ENCODE data around the gene SHKBP1.
"Not testable (repeated sequence)": the region's sequence is repeated elsewhere in the genome, so short reads cannot be mapped to it uniquely, and the experiment has no call there.

DNA sequence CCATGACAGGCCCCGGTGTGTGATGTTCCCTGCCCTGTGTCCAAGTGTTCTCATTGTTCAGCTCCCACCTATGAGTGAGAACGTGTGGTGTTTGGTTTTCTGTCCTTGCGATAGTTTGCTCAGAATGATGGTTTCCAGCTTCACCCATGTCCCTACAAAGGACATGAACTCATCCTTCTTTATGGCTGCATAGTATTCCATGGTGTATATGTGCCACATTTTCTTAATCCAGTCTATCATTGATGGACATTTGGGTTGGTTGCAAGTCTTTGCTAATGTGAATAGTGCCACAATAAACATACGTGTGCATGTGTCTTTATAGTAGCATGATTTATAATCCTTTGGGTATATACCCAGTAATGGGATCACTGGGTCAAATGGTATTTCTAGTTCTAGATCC, 29.5 kb upstream of the SHKBP1 start:
- TF ChIP-seq POLR2AphosphoS5, POLR2A (IDR thresholded peaks at IDR 0.05; ENCODE audit: low read depth, low read length): not testable (repeated sequence)
